HG02852 (cell line): ENCODE results near the gene MRGPRE.

ENCODE experiments used
- ATAC-seq: cut with Tn5 transposase; IDR thresholded peaks from one replicate; pipeline ENCODE4 v1.9.1; 2021; ENCODE audit warnings: mild to moderate bottlenecking, moderate library complexity; ENCODE audit not compliant: unreplicated experiment

The MRGPRE gene

DNA sequence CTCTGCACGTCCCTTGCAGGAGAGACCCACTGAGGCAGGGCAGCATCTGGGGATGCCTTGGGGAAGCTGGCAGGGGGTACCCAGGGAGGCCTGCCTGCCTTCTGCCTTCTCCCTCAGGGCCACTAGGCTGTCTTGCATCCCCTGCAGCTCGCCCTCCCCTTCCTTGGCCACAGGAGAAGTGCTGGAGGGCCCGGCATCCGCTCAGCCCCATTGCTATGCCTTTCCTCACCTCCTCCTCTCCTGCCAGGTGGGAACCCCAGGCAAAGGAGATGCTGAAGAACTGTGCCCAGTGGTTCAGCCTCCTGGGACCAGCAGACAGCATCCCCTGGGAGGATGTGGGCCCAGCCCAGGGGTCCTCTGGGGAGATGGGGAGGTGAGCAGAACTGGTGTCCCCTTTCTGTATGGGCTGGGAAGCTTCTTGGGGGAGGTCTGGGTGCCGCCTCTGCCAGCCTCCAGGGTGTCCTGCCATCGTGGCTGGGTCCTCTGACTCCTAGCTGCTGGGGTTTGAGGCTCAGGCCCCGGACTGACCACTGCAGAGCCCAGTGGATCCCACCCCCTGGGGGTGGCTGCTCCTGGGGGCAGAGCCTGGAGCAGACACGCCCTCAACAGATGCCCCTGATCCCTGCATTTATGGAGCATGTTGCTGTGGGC, 34.2 kb downstream of the MRGPRE start:
- ATAC-seq = no peak

- no peak for ATAC-seq
Observed at GRCh38 chr11:3197044-3197695, 35.0 kb downstream of the MRGPRE start.

DNA sequence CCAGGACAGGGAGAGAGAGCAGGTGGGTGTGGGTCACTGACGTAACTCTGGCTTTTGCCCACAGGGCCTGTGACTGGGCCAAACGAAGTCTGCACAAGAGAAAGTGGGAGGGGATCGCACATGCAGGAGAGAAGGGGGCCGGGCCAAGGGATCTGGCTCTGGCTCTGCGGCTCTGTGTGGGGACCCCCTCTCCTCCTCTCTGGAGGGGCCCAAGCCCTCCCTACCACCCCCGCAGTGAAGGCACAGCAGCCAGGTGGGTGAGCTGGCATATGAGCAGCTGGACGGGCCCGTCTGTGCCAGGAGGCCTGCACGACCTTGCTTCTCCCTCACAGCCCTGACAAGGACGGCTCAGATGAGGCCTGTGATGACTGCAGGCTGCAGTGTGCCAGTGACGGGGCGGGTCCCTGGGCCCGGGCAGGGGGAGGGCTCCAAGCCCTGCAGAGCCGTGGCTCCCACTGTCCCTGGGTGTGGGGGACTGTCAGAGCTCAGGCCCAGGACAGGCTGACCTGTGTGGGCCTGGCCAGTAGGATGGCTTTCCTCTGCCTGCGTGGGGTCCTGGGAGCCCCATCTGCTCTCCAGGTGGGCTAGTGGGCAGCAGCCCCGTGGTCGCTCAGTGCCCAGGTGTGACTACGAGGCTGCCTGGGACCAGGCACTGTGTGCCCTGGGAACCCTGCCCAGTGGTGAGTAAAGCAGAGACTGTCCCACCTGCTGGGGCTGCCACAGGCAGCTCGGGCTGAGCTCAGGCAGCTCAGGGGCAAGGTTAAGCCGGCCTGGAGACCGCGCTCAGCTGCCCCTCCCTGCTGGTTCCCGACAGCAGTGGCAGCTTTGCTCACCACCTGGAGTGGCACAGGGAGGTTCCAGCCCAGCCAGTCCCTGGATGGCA, 35.8 kb downstream of the MRGPRE start:
- ATAC-seq = no peak

DNA sequence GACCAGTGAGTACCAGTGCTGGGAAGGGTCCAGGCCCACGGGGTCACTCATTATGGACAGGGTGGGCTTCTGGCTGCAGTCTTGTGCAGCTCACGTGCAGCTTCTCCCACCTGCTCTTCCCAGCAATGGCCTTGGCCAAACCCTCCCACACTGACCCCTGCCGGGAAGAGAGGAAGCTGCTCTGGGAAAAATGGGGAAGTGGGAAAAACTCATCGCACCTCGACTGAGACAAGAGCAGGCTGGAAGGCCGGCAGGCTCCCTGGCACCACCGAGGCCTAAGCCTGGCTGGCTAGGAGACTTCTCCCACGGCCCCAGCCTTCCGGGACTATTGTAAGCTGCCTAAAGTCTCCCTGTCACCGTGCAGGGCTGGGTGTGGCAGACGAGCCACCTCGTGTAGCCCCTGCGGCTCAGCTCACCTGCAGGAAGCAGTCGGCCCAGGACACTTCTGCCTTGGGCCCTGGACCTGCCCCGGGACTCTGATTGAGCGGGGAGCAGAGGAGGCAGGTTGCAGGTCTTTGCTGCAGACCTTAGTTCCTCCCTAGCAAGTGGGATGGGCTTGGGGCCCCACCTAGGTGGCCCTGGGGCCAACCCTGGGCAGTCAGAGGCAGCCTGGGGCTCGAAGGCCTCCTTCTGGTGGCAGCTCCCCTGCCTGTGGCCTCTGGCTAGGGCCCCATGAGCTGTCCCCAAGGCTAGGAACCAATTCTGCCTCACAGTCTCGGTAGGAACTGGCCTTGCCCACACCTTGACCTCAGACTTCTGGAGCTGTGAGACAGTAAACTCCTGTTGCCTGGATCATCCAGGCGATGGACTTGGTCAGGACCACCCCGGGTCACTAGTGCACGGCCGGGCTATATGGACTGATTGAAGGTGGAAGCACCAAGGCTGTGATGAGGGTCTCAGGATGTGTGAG, 36.7 kb downstream of the MRGPRE start:
- ATAC-seq = no peak

DNA sequence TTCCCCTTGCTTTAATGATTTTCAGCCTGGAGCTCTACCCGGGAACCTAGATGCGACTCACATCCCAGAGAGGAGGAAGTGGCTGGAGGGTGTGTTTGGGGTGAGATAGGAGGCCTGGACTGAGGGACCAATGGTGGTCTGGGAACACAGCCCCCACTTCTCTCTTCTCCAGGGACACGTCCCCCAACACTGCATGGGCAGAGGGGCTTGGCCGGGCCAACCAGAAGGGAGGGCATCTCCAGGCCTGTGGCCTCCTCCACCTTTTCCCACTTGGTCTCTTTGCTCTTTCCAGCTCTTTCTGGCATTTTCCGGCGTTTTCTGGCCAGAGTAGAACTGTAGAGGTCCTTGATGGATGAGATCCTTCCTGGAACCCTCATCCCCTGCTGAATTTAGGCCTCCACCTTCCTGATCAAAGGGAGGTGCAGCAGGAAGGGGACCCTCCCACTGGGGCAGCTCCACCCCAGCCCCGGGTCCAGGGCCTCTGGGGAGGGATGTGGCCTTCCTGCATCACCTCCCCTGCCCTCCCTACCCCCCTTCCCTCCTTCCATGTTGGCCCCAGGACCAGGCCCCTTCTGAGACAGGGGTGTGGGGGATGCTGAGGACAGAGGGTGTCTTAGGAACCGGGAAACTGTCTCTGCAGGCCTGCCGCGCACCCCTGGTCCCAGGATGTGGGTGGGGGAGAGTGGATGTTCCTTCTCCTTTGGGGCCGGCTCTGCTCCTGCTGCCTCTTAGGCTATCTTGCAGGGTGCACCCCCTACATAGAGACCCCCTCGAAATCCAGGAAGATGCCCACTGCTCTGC, 38.0 kb downstream of the MRGPRE start:
- no peak for ATAC-seq

GRCh38 chr11:3193373-3194015, 38.7 kb downstream of the MRGPRE start:
- ATAC-seq = no peak

- no peak for ATAC-seq
Observed at GRCh38 chr11:3192511-3193372, 39.5 kb downstream of the MRGPRE start.

DNA sequence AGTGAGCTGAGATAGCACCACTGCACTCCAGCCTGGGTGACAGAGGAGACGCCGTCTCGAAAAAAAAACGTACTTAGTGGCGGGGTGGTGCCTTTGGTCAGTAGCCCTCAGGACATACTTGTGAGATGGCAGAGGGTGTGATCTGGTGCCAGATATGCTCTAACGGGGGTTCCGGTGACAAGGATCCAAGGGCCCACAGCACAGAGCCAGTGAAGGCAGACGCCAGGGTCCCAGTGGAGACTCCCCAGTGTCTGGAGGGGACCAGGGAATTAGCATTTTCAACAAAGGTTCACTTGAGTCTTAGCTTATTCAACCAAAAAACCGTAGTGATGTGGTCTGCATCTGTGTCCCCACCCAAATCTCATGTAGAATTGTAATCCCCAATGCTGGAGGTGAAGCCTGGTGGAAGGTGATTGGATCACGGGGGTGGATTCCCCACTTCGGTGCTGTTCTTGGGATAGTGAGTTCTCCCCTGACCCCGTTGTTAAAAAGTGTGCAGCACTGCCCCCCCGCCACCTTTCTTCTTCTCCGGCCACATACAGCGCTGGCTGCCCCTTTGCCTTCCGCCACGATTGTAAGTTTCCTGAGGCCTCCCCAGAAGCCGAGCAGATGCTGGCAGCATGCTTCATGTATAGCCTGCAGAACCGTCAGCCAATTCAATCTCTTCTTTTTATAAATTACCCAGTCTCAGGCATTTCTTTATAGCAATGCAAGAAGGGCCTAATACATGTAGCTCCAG, 40.5 kb downstream of the MRGPRE start:
- no peak for ATAC-seq

DNA sequence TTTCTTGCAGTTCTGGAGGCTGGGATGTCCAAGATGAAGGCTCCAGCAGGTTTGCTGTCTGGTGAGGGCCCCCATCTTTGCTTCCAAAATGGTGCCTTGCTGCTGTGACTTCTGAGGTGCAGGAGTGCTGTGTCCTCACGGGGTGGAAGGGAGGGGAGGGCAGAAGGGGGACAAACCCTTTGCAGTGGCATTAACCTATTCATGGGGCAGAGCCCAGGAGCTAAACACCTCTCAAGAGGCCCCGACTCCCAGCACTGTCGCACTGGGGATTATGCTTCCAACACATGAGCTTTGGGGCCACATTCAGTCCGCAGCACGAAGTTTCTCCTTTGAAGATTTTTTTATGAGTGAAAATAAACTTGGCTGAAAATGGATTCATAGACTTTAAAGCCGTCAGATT, 41.6 kb downstream of the MRGPRE start:
- ATAC-seq = no peak

DNA sequence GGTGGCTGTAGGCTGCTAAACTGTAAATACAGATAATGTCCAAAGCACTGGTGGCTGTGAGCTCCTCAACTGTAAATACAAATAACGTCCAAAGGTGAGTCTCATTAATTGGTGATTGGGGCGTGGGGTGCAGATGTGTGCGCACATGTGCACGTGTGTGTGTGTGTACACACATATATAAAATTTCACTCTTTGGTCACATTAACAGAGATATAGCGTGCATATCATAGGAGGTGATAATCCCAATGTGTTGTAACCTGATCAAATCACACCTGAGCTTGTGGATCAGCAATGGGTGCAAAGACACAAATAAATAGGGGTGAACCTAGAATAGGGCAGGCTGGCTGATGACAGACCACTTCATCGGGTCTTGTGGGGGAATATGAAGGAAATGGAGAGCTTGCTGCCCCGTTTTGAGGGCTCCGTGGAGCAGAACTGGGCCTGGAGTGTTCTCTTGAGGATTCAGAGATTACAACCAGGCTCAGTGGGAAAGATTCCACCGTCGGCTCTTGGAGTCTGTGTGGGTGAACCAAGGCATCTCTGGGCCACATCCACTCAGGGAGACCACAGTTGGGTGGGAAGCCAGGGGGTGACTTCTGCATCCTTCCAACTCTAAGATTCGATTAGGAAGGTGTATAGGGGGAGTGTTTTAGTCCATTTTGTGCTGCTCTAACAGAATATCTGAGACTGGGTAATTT, 42.2 kb downstream of the MRGPRE start:
- ATAC-seq = no peak

DNA sequence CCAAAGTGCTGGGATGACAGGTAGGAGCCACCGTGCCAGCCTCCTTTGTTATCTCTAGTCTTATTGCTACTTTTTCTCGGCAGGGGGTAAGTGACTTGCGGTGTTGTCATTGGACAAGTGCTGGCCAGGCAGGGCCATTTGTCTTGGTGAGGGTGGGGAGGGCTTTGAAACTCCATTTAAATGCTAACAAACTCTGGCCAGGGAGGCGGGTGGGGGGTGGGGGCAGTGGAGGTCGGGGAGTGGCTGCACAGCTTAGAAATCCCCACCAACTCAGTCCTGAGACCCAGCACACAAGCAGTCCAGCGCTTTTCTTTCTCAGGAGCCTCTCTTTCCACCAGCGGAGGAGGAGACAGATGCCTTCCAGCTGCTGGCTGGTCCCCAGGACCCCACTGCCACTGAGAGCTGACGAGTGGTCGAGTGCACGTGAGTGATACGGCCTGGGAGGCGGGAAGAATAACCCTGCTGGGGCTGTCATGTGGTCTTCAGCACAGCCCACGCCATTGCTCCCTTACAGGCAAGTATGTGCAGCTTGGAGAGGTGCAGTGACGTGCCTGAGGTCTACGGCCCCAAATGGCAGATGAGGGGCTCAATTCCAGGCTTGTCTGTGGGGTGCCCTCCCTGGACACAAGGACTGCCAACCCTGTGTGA, 42.9 kb downstream of the MRGPRE start:
- ATAC-seq = no peak

DNA sequence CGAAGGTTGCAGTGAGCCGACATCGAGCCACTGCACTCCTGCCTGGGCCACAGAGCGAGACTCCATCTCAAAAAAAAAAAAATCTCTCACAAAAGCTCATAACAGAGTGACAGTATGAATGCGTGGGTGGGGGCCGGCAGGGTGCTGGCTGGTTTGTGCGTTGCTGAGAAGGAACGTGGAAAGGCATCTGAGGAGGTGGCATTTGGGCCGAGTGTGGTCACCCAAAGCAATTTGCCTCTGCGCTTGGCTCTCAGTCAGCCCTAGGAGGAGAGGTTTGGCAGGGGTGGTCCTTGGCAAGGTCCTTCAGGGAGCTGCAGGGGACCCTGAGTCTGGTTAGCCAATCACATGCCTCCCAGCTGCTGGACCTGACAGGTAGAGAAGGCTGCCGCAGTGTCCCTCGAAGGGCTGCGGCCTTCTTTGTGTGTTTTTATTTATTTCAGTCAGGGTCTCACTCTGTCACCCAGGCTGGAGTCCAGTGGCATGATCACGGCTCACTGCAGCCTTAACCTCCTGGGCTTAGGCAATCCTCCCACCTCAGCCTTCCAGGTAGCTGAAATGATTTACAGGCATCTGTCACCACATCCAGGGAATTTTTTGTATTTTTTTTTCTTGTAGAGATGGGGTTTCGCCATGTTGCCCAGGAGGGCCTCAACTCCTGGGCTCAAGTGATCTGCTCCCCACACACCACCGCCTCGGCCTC, 43.6 kb downstream of the MRGPRE start:
- ATAC-seq = no peak

DNA sequence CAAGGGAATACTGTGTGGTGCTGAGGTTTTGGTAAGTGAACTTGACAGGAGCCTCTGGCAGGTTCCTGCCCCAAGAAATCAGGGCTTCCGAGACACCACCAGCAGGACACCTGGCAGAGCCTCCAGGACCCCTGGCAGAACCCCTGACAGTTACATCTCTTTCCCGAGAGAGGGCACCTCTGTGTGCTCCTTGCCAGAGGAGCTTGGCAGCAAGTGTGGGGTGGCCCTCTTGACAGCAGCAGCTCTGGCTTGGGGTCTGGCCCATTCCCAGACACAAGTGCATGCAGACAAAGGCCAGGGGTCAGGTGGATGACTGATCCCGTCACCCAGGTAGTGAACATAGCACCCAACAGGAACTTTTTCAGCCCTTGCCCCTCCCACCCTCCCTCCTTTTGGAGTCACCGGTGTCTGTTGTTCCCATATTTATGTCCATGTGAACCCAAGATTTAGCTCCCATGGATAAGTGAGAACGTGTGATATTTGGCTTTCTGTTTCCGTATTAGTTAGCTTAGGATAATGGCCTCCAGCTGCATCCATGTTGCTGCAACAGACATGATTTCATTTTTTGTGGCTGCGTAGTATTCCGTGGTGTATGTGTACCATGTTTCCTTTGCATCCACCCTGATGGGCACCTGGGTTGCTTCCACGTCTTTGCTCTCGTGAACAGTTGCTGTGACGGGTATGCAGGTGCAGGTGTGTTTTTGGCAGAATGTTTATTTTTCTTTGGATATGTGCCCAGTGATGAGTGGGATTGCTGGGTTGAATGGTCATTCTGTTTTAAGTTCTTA, 45.9 kb downstream of the MRGPRE start:
- no peak for ATAC-seq

DNA sequence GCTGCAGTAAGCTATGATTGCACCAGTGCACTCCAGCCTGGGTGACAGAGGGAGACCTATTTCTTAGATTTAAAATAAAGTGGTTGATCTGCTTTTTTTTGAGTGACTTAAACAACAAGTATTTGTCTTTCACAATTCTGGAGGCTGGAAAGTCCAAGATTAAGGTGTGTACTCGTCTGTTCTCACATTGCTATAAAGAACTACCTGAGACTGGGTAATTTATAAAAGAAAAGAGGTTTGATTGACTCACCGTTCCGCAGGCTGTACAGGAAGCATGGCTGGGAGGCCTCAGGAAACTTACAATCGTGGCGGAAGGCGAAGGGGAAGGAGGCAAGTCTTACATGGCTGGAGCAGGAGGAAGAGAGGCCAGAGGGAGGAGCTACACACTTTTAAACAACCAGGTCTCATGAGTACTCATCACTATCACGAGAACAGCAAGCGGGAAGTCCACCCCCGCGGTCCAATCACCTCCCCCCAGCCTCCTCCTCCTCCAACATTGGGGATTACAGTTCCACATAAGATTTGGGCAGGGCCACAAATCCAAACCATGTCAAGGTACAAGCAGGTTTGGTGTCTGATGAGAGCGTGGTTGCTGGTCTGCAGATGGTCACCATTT, 47.4 kb downstream of the MRGPRE start:
- no peak for ATAC-seq

DNA sequence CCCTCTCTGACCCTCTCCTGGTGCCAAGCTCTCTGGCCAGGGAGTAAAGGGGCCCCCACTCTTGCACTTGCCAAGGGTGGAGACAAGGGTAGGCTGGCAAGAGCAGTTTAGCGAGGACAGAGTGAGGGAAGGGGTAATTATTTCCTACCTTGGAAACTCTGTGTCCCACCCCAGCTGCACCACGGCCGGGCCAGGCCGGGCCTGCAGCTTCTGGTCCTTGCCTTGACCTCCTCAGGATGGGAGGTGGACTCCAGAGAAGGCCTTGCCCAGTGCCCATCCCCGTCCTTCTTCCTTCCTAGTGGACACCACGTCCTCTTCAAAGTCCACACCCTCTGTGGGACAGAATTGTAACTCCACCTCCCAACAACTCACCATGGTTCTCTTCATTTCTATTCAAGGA, 48.7 kb downstream of the MRGPRE start:
- no peak for ATAC-seq
